Measurements from ENCODE around the gene TRIM23.

GRCh38 chr5:65623482-65623881, 651 bp downstream of the TRIM23 start:
- TF ChIP-seq CTCF (conservative IDR thresholded peaks at IDR 0.05; ENCODE audit: low read length) (no peak), EZH2phosphoT487 (IDR thresholded peaks at IDR 0.05; ENCODE audit: borderline replicate concordance, low read depth, low read length) (no peak)
